Spinal cord (tissue), 10 donors: ENCODE measurements around the gene KCNQ1. TPM values are rescaled to one million over a fixed set of nuclear protein-coding genes. Genes with fewer than 3 reads are reported as not detected.

Source experiments
- DNase-seq, 6 donors: peaks; one replicate each; pipeline versions ENCODE4 v3.0.0 to v3.0.0-alpha.2; 2013 to 2015; ENCODE audit warnings: low spot score in 6 of 6, low read depth in 4 of 6
- H3K27ac ChIP-seq: one replicate; pipeline ENCODE4 v1.5.1; 2013; ENCODE audit warnings: low read depth, low read length, control low read depth
- H3K27me3 ChIP-seq: one replicate; pipeline ENCODE4 v1.6.1; 2013; ENCODE audit warnings: low read length; ENCODE audit not compliant: control insufficient read depth, insufficient read depth
- H3K36me3 ChIP-seq: one replicate; pipeline ENCODE4 v1.6.1; 2013; ENCODE audit warnings: low read length; ENCODE audit not compliant: control insufficient read depth, insufficient read depth
- H3K4me1 ChIP-seq: one replicate; pipeline ENCODE4 v1.6.1; 2013; ENCODE audit warnings: low read length; ENCODE audit not compliant: control insufficient read depth, insufficient read depth
- H3K4me3 ChIP-seq: one replicate; pipeline ENCODE4 v1.5.1; 2013; ENCODE audit warnings: low read depth, low read length, control low read depth
- H3K9me3 ChIP-seq: one replicate; pipeline ENCODE4 v1.6.1; 2013; ENCODE audit warnings: low read length; ENCODE audit not compliant: control insufficient read depth, insufficient read depth
- WGBS: methylation state at CpG from one replicate; pipeline ENCODE4 v1.1.5; 2013; ENCODE audit warnings: missing lambda C conversion rate; ENCODE audit not compliant: insufficient coverage; 5-methylcytosine and 5-hydroxymethylcytosine counted together
- polyA plus RNA-seq, 2 donors: library from polyadenylated mRNA; unstranded; fragments of 120-200 nt; gene quantifications; one replicate each; pipeline ENCODE4 v1.2.1, GENCODE V29; 2013; ENCODE audit not compliant: insufficient read length in 2 of 2
- total RNA-seq, 2 donors: library from RNA; depleted of rRNA in 1 of 2; stranded (reverse); fragments of 120-200 nt in 1 of 2; fragments of >200 nt in 1 of 2; gene quantifications; one replicate each; pipeline versions ENCODE4 v1.2.3 to v1.2.4, GENCODE V29; 2013 to 2014
- donor health status: healthy.

KCNQ1 gene
- total and polyA plus RNA-seq, 4 donors = 0.83 to 3.1 (median 2.1) TPM

DNA sequence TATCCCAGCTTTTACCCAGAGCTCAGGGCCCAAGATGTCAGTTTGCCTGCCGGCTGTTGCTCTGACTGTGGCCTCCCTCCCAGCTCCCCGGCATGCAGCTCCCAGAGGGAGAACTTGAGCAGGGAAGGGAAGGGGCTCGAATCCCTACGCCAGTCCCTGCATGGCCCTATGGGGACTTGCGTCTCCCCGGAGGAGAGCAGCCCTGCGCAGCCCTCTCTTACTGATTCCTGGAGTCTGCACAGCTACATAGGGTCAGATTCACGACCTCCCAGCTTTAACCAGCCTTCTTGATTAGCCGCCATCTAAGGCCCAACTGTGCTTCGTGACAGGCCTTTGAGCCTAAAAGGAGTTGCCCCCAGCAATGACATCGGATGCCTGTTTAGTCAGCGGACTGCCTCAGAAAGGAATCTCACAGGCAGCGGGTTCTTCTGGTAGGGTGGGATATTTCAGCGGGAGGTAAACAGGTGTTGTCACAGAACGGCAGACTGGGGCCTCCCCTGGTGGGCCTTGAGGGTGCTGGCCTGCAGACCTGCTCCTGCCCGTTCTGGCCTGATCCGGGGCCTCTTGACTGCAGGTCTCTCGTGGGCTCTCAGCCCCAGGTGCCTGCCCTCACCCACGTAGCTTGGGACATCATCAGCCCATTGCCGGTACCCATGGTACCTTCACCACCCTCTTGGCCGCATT is 298.8 kb downstream of the KCNQ1 start:
- 92% methylated on average over 21 of the region's 21 CpGs for WGBS
- no peak overlapping the region for H3K4me3 ChIP-seq
- H3K9me3 ChIP-seq = no peaks in the 10 kb centered on the region
- DNase-seq = no peak
- H3K36me3 ChIP-seq = no peaks in the 10 kb centered on the region
- no peaks in the 10 kb centered on the region for H3K27me3 ChIP-seq
- peaks cover 48% of the 10 kb centered on the region for H3K4me1 ChIP-seq
- no peak overlapping the region for H3K27ac ChIP-seq

DNA sequence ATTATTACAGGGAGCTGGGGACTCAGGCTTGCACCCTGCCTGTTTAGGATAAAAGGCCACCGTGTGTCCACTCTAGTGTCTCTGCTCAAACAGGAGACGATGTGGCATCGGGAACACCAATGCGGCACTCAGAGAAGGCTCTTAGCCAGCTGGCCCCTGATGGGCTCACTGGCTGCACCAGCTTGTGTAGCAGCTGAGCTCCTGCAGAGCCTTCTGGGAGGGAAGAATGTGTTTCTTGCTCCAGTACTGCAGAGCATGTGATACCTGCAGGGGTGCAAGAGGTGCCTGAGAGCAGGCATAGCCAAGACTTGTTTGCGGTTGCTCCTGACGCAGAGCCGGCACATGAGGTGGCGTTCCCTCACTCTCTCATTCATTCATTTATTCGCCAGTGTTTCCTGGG is 299.4 kb downstream of the KCNQ1 start:
- peak in 2 of 6 donors; percentile 36 to 75 for DNase-seq
- WGBS = 70% methylated on average over 9 of the region's 9 CpGs
- no peaks in the 10 kb centered on the region for H3K36me3 ChIP-seq
- H3K27ac ChIP-seq = no peak overlapping the region
- H3K27me3 ChIP-seq = no peaks in the 10 kb centered on the region
- no peaks in the 10 kb centered on the region for H3K9me3 ChIP-seq
- H3K4me1 ChIP-seq = peaks cover 54% of the 10 kb centered on the region
- no peak overlapping the region for H3K4me3 ChIP-seq

DNA sequence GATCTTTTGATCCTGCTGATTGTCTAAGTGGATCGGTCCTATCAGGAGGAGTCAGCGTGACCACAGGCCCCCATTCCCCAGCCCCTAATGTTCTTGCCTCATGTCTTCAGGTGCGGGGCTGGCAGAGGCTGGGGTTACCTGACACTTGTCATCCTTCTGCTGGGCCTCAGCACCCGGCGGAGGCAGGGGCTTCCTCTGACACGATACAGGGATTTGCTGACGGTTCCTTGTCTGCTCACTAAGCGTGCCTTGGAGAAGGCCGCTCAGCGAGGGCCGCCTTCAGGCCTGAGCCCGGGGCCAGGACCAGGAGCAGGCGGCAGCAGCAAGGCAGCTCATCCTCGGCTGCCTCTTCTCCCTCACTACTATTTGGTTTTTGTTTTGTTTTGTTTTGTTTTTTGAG is 300.7 kb downstream of the KCNQ1 start:
- H3K27ac ChIP-seq = no peak overlapping the region
- H3K4me1 ChIP-seq = peaks cover 64% of the 10 kb centered on the region
- no peaks in the 10 kb centered on the region for H3K27me3 ChIP-seq
- H3K4me3 ChIP-seq = no peak overlapping the region
- H3K9me3 ChIP-seq = no peaks in the 10 kb centered on the region
- no peak for DNase-seq
- H3K36me3 ChIP-seq = no peaks in the 10 kb centered on the region
- 93% methylated on average over 8 of the region's 14 CpGs for WGBS

DNA sequence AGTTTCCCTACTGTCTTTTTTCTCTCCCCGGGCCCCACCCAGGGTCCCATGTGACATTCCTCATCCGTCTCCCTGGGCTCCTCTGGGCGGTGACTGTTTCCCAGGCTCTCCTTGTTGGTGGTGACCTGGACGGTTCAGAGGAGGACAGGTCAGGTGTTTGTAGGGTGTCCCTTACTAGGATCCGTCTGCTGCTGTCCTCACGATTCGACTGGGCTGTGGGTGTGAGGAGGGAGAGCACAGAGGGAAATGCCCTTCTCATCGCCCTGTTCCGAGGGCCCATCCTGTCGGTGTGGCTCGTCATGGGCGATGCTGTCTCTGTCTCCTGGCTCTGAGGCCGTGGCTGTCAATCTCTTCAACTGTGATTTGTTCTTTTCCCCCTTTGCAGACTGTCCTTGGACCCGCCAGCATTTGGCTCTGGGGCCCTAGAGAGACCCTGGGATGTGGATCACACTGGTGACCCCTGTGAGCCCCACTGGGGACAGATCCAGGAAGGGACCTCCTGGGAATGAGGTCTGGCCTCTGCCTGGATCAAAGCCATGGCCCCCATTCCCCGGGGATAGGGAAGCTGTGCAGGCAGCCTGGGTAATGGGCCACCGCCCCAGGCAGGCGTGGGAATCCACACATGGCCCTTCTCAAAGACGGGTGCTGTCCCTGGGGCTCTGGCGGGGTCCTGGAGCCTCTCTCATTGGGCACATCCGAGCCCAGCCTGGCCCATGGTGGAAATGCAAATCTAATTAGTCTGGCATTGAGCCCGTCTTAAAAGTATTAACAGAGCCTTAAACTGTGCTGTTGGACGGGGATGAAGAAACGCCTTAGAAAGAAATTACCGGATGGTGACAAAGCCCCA is 301.8 kb downstream of the KCNQ1 start:
- 50% methylated on average over 19 of the region's 24 CpGs for WGBS
- no peaks in the 10 kb centered on the region for H3K9me3 ChIP-seq
- no peak overlapping the region for H3K4me3 ChIP-seq
- H3K36me3 ChIP-seq = no peaks in the 10 kb centered on the region
- peak in 5 of 6 donors; percentile 59 to 92 (median 67) for DNase-seq
- H3K27me3 ChIP-seq = no peaks in the 10 kb centered on the region
- H3K27ac ChIP-seq = peak overlapping the region; percentile 19
- peaks cover 64% of the 10 kb centered on the region for H3K4me1 ChIP-seq

DNA sequence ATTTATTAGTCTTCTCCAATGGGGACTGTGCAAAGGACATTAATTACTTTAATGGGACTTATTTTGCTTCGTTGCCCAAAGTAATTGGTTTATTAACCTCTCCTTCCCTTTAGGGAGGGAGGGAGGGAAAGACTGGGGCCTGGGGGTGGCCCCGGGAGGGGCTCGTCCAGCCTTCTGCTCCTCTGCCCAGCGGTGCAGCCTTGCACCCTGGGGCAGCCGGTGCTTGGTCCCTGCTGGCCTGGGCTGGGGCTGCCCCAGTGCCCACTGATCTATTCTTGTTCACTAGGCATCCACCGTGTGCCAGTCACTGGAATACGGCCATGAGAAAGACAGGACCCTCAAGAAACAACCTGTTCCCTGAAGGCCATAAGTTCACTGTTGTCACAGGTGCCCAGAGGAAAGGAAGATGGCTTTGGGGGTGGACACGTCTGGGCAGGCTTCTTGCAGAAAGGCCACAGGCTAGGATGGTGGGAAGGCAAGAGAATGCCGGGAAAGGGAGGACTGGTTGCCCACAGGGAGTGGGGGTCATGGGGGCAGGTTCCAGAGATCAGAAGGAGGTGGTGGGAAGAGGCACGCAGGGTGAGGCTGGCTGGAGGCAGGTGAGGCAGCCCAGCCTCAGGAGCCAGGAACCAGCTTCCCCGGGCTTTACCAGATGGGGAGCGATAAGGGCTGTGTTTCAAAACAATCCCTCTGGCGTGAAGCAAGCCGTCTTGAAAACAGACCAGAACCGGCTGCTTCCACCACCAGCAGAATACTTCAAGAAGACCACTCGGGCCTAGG is 302.6 kb downstream of the KCNQ1 start:
- no peak overlapping the region for H3K4me3 ChIP-seq
- WGBS = 49% methylated on average over 14 of the region's 16 CpGs
- H3K27me3 ChIP-seq = no peaks in the 10 kb centered on the region
- H3K27ac ChIP-seq = no peak overlapping the region
- H3K4me1 ChIP-seq = peaks cover 60% of the 10 kb centered on the region
- peak in 1 of 6 donors; percentile 45 for DNase-seq
- H3K9me3 ChIP-seq = no peaks in the 10 kb centered on the region
- no peaks in the 10 kb centered on the region for H3K36me3 ChIP-seq

DNA sequence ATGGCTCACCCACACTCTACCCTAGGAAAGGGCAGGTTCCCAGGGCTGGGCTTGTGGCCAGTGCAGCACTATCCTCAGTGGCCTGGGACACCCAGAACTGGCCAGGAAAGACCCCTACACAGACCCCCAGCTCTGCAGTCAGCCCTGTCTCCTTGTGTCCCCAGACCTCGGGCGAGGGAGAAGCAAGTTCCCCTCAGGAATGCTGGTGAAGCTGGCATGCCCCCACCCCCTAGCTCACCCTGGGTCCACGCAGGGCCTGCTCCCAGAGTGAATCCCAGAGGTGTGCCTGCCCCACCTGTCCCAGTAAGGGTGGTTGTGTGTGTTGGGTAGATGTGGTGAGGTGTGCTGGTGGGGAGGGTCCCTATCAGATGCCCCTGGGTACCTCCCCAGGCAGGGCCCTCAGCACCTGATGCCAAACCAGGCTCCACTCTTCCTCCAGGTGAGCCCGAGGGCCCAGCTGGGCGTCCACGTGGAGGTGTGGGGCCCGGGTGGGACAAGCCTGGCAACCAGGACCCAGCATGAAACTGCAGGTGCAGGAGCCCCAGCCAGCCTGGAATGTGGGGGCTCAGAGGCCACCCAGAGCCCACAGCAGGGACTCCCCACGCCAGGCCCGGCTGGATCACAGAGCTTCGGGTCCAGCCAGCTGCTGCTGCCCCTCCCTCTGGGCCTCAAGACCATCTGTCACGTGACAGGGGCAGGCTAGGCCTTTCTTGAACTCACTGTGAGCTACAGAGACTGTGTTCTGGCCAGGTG is 303.4 kb downstream of the KCNQ1 start:
- Histone ChIP-seq H3K4me3 (no peak overlapping the region), H3K36me3 (no peaks in the 10 kb centered on the region), H3K27ac (no peak overlapping the region), H3K9me3 (no peaks in the 10 kb centered on the region), H3K4me1 (peaks cover 56% of the 10 kb centered on the region), H3K27me3 (no peaks in the 10 kb centered on the region)
- WGBS = 76% methylated on average over 11 of the region's 11 CpGs
- no peak for DNase-seq

DNA sequence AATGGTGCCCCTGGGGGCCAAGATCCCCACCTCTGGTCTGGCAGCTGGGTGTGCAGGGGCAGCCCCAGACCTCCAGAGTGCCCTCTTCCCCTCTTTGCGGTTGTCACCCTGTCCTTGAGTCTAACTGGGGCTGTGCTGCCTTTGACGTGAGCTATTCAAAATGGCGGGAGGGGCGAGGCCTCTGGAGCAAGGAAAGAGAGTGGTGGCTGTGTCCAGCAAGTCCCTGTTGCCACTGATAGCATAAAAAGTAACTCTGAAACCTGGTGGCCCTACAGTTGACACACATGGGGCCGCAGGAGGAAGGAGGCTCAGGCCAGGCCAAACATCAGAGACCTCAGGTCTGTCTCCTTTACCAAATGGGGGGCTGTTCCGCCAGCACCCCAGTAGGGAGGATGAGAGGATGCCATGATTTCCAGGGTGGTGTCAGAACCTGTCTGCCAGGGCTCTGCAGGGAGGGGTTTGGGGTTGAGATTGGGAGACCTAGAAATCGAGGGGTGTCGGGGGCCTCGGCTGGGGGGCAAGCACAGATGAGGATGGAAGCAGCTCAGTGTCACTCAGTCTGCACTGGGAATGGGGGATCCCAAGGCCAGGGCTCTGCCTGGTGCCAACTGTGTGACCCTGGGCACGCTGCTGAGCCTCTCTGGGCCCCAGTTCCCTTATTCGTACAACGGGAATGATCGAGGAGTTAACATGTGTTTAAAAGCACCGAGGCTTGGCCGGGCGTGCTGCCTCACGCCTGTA is 304.2 kb downstream of the KCNQ1 start:
- H3K4me3 ChIP-seq = no peak overlapping the region
- no peaks in the 10 kb centered on the region for H3K9me3 ChIP-seq
- no peak for DNase-seq
- H3K36me3 ChIP-seq = no peaks in the 10 kb centered on the region
- no peaks in the 10 kb centered on the region for H3K27me3 ChIP-seq
- H3K4me1 ChIP-seq = peaks cover 56% of the 10 kb centered on the region
- WGBS = 92% methylated on average over 12 of the region's 17 CpGs
- no peak overlapping the region for H3K27ac ChIP-seq

DNA sequence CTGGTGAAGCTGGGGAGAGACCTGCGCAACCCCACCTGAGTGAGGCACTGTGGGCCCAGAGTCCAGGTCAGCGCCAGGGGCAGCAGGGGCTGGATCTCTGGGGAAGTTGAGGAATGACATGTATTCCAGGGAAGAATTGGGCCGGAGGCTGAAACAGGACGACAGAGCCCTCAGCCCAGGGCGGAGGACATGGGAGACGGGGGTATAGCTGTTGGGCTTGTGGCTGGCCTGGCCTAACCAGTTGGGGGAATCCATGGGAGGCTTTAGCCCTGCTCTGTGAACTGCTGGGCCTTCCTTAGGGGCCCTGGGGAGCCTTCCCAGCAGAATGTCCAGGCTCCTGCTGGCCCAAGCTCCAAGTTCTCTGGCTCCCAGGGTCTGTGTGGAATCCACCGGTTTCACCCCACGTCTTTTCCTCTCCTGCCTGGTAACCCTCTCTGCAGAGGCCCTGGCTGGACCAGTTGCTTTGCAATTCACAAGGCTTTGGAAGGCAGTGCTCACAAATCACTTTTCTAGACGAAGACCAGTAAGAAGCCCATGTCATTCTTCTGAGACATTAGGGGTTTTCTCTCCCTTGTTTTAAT is 305.4 kb downstream of the KCNQ1 start:
- 64% methylated on average over 9 of the region's 9 CpGs for WGBS
- Histone ChIP-seq H3K36me3 (no peaks in the 10 kb centered on the region), H3K27ac (no peak overlapping the region), H3K9me3 (no peaks in the 10 kb centered on the region), H3K4me1 (peaks cover 56% of the 10 kb centered on the region), H3K4me3 (no peak overlapping the region), H3K27me3 (no peaks in the 10 kb centered on the region)
- no peak for DNase-seq
